SK-N-SH treated with all-trans-retinoic acid at 6 μM for 48 hours (cell line): ENCODE measurements around the gene KRTAP5-2.

ENCODE experiments used
- ATAC-seq: fragments of 200-7000 bp; cut with Tn5 transposase; 3 replicates; pipeline ENCODE4 v1.9.1; 2020; ENCODE audit warnings: mild to moderate bottlenecking, moderate library complexity
- CREB5 ChIP-seq: fragments of 250-450 bp; sonication (Bioruptor Pico); IDR thresholded peaks from 2 replicates; pipeline ENCODE4 v1.5.1; 2020; ENCODE audit warnings: low read depth, mild to moderate bottlenecking, moderate library complexity
- CSDC2 ChIP-seq: fragments of 250-450 bp; sonication (Bioruptor Pico); IDR thresholded peaks from 2 replicates; pipeline ENCODE4 v1.5.0; 2020; ENCODE audit warnings: mild to moderate bottlenecking, moderate library complexity
- ESRRG ChIP-seq: fragments of 250-450 bp; sonication (Bioruptor Pico); IDR thresholded peaks from 2 replicates; pipeline ENCODE4 v1.6.1; 2021; ENCODE audit warnings: mild to moderate bottlenecking
- ISL1 ChIP-seq: fragments of 250-450 bp; sonication (Bioruptor Pico); IDR thresholded peaks from 2 replicates; pipeline ENCODE4 v2.1.2; 2022; ENCODE audit warnings: mild to moderate bottlenecking, moderate library complexity
- OSR1 ChIP-seq: fragments of 250-450 bp; sonication (Bioruptor Pico); IDR thresholded peaks from 2 replicates; pipeline ENCODE4 v1.8.0; 2022; ENCODE audit warnings: moderate library complexity, mild to moderate bottlenecking, inconsistent platforms
- PATZ1 ChIP-seq: fragments of 250-450 bp; sonication (Bioruptor Pico); IDR thresholded peaks from 2 replicates; pipeline ENCODE4 v1.8.0; 2020; ENCODE audit warnings: mild to moderate bottlenecking, moderate library complexity, borderline replicate concordance
- POU6F1 ChIP-seq: fragments of 250-450 bp; sonication (Bioruptor Pico); IDR thresholded peaks from 2 replicates; pipeline ENCODE4 v1.8.0; 2021; ENCODE audit warnings: low read depth, mild to moderate bottlenecking, moderate library complexity, borderline replicate concordance
- PPARA ChIP-seq: fragments of 250-450 bp; sonication (Bioruptor Pico); IDR thresholded peaks from 2 replicates; pipeline ENCODE4 v1.5.0; 2020; ENCODE audit warnings: mild to moderate bottlenecking, borderline replicate concordance
- RARB ChIP-seq: fragments of 250-450 bp; sonication (Bioruptor Pico); IDR thresholded peaks from 2 replicates; pipeline ENCODE4 v1.8.0; 2021; ENCODE audit warnings: mild to moderate bottlenecking, moderate library complexity
- SNAI2 ChIP-seq: fragments of 250-450 bp; sonication (Bioruptor Pico); IDR thresholded peaks from 2 replicates; pipeline ENCODE4 v1.5.0; 2020; ENCODE audit warnings: mild to moderate bottlenecking, moderate library complexity
- TCF4 ChIP-seq: fragments of 250-450 bp; sonication (Bioruptor Pico); IDR thresholded peaks from 2 replicates; pipeline ENCODE4 v1.8.0; 2021; ENCODE audit warnings: mild to moderate bottlenecking, moderate library complexity, borderline replicate concordance
- TOX ChIP-seq: fragments of 250-450 bp; sonication (Bioruptor Pico); IDR thresholded peaks from 2 replicates; pipeline ENCODE4 v1.8.0; 2021; ENCODE audit warnings: mild to moderate bottlenecking, moderate library complexity, borderline replicate concordance
- TSHZ2 ChIP-seq: fragments of 250-450 bp; sonication (Bioruptor Pico); IDR thresholded peaks from 2 replicates; pipeline ENCODE4 v1.5.0; 2020; ENCODE audit warnings: mild to moderate bottlenecking, moderate library complexity
- ZFP3 ChIP-seq: fragments of 250-450 bp; sonication (Bioruptor Pico); IDR thresholded peaks from 2 replicates; pipeline ENCODE4 v1.5.0; 2020; ENCODE audit warnings: mild to moderate bottlenecking, moderate library complexity
- ZFP30 ChIP-seq: fragments of 450-650 bp; formaldehyde crosslinking; IDR thresholded peaks from 2 replicates; pipeline ENCODE4 v1.5.0; 2022; ENCODE audit warnings: mild to moderate bottlenecking, moderate library complexity
- ZNF565 ChIP-seq: fragments of 450-650 bp; formaldehyde crosslinking; conservative IDR thresholded peaks from 2 replicates; pipeline ENCODE4 v1.5.0; 2020; ENCODE audit warnings: low read depth, mild to moderate bottlenecking, moderate library complexity
- ZNF70 ChIP-seq: fragments of 450-650 bp; formaldehyde crosslinking; IDR thresholded peaks from 2 replicates; pipeline ENCODE4 v1.5.0; 2020; ENCODE audit warnings: mild to moderate bottlenecking, moderate library complexity
- ZNF8 ChIP-seq: fragments of 450-650 bp; formaldehyde crosslinking; IDR thresholded peaks from 2 replicates; pipeline ENCODE4 v1.5.0; 2020; ENCODE audit warnings: mild to moderate bottlenecking, moderate library complexity

KRTAP5-2 gene

GRCh38 chr11:1622086-1622485 lies 24.0 kb upstream of the KRTAP5-2 start, which contains the start of gene KRTAP5-4:
TSS of gene KRTAP5-4 (minus strand) at chr11:1622138. CDS start at chr11:1622093, 45 bp downstream.
- no peak for ATAC-seq

GRCh38 chr11:1619449-1619848 lies 21.4 kb upstream of the KRTAP5-2 start:
- no peak for ATAC-seq
- TF ChIP-seq POU6F1 (no peak), ZNF70 (CRISPR knock-in tag) (no peak), TSHZ2 (CRISPR knock-in tag) (no peak), ISL1 (no peak), PPARA (no peak), ZNF565 (CRISPR knock-in tag) (no peak), OSR1 (CRISPR knock-in tag) (no peak), ZFP30 (no peak), CREB5 (CRISPR knock-in tag) (no peak), ZNF8 (CRISPR knock-in tag) (no peak), CSDC2 (CRISPR knock-in tag) (no peak), PATZ1 (CRISPR knock-in tag) (no peak), RARB (CRISPR knock-in tag) (no peak), SNAI2 (CRISPR knock-in tag) (no peak), TOX (CRISPR knock-in tag) (no peak), TCF4 (CRISPR knock-in tag) (no peak), ZFP3 (CRISPR knock-in tag) (no peak)

More at GRCh38 chr11:1622086-1622485, 24.0 kb upstream of the KRTAP5-2 start, which contains the start of gene KRTAP5-4:
- no peak for TF ChIP-seq TOX (CRISPR knock-in tag)

- no peak for ATAC-seq
- TF ChIP-seq ZFP3 (CRISPR knock-in tag) (no peak), PPARA (no peak), SNAI2 (CRISPR knock-in tag) (no peak), PATZ1 (CRISPR knock-in tag) (no peak), OSR1 (CRISPR knock-in tag) (no peak), TSHZ2 (CRISPR knock-in tag) (no peak), TOX (CRISPR knock-in tag) (no peak), CREB5 (CRISPR knock-in tag) (no peak), POU6F1 (no peak), ZNF8 (CRISPR knock-in tag) (no peak), ESRRG (CRISPR knock-in tag) (no peak)
Measured at GRCh38 chr11:1618231-1618630, 20.1 kb upstream of the KRTAP5-2 start.
